GM19328 (cell line): Measurements from ENCODE around the gene LBX1.

Experiments
- ATAC-seq: cut with Tn5 transposase; IDR thresholded peaks from one replicate; pipeline ENCODE4 v1.9.1; 2021; ENCODE audit warnings: mild to moderate bottlenecking, moderate library complexity; ENCODE audit not compliant: unreplicated experiment

The LBX1 gene

GRCh38 chr10:101226491-101227428 lies 2.5 kb downstream of the LBX1 start:
- ATAC-seq = no peak

DNA sequence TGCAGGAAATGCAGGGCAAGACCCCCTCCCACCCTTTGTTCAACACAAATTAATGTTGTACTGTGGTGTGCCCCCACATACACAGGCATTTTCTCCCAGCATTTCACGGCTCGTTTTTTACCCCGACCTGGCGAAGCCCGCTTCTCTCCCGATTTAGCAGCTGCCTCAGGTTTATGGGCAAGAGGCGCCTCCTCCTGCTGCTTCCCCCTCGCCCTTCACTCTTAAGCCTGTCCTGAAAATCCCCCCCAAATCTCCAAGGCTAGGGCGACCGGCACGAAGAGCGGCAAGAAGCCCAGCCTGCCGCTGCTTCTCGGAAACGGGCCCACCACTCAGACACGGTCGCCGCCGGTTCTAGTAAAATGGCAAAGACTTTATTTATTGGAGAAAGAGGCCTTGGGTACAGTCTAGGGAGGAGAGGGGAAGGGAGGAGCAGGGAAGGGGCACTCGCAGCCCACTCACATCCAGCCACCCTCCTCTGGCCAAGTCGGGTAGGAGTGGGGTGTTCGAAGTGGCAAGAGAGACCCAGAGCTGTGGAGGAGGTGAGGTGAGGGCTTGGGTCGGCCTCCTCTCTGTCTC lies 3.3 kb downstream of the LBX1 start:
- ATAC-seq = no peak

DNA sequence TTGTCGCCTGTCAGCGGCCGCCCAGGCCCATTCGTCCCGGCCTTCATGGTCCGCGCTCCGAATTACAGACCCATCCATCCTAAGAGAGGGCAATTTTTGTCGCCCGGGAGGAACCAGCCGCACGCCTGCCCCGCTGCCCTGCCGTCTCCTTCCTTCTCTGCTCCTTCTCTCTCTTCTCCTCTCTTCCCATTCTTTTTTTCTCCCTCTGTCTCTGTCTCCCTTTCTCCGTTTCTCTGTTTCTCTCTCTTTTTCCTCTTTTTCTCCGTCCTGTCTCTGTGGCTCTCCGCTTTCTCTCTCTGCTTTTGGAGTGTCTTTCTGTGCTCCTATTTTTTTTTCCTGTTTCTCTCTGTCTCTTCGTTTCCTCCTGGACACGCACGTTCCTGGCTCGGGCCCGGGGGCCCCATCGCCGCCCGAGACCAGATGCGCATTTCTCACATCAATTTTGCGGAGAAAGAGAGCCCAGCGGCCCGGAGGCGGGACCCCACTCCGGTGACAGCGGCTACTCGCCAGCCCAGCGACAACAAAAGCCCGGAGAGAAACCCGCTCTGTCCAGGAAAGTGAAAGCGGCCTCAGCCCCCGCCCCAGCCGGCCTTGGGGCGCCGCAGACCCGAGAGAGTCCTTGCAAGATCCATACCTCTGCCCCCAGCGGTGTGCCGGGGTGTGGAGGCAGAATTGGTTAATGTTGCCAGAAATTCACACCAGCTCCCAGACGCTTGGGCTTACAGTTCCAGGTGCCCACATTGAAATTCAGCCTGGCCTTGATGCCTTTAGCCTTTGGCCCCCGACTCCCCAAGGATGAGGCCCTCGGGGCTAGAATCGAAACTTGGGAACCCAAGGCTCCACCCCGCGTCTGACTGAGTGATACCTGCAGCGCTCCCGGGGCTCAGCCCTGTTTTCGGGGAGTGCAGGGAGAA lies 4.1 kb downstream of the LBX1 start:
- no peak for ATAC-seq

DNA sequence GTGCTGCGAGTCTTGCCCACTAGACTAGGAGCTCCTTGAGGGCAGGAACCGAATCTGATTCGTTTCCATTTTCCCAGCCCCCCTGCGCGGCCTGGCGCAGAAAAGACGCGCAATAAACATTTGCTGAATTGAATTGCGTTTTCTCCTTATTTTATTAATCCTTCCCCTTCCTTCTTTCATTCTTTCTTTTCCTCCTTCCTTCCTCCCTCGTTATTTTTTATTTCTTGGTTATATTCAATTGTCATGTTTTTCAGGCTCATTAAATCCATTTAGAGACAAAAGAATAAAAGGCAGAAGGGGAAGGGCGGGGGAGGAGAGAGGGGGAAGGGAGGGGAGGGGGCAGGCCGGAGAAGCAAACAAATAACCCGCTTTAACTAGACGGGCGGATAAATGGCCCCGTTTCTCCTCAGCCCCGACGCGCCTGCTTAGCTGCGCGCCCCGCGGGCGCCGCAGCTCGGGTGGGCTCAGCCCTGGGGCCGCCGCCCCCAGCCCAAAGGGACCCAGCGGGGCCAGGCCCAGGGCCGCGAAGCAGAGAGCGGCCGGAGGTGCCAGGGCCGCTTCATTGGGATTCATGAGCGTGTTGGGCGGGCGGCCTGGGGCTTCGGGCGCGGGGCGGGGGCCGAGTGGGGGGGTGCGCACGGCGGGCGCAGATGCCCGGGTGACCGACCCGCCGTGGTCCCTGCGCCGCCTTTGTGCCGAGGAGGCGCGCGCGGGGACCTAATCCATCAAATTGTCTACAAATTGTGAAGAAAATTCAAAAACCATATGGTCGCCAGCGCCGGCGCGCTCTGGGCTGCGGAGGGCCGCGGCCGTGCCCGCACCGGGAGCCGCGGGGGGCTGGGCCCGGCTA lies 5.0 kb downstream of the LBX1 start:
- ATAC-seq = no peak

GRCh38 chr10:101223274-101224059 lies 5.8 kb downstream of the LBX1 start:
- ATAC-seq = no peak

GRCh38 chr10:101222683-101223273 lies 6.5 kb downstream of the LBX1 start:
- ATAC-seq = no peak

DNA sequence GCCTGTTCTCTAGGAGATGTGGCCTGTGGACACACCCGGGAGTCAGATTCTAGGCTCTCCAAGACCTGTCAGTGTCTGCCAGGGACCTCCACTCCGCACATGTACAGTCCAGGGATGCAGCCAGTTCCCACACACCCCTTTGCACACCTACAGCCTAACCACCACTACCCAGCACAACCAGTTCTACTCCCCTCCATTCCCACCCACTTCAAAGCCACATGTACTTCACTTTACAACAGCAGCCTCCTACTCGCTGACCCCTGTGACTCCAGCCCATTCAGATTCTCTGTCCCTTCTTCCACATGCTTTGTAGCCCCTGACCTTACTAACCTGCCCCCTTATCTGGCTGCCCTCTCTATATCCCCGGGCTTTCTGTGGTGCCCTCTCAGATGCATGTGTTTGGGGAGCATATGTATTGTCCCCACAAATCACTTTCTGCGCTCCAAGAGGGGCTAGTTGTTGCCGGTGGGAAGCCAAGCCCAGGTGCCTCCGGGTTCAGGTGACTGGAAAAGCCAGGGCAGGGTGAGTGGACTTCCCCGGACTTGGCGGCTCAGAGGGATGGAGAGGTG lies 7.2 kb downstream of the LBX1 start:
- ATAC-seq = no peak

- no peak for ATAC-seq
Measured at GRCh38 chr10:101221549-101221948, 7.7 kb downstream of the LBX1 start.

GRCh38 chr10:101219946-101220451 lies 9.3 kb downstream of the LBX1 start:
- ATAC-seq = no peak

DNA sequence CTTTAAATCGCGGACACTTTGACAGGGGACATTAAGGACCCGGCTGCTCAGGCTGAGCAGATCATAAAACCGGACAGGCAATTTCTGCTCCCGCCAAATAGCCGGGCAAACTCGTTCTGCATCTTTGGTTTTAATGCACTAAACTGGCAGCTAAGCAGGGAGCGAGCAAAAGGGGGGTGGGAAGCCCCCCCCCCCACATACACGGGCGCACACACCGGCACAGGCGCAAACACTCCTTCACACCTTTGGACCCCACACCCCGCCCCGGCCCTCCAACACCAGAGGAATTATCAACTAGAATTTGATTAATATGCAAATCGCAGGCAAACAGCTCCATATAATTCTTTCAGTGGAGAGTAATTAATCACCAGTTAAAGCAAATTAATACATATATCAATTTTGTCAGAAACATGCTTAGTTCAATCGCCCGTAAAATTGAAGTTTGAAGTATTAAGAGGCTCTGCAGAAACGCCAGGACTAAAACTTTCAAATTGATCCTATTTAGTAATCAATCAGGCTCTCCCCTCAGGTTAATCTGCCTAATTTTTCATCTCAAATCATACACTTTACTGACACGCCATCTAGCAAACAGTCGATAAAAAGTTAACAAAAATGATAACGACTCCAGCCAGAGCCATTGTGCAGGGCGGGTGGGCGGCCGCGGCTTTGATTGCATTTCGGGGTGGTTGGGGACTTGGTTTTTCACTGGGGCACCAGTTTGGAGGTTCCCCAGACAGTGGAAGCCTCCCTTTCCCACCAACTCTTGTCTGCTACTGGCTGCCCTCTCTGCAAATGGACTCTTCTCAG lies 9.9 kb downstream of the LBX1 start:
- ATAC-seq = no peak

DNA sequence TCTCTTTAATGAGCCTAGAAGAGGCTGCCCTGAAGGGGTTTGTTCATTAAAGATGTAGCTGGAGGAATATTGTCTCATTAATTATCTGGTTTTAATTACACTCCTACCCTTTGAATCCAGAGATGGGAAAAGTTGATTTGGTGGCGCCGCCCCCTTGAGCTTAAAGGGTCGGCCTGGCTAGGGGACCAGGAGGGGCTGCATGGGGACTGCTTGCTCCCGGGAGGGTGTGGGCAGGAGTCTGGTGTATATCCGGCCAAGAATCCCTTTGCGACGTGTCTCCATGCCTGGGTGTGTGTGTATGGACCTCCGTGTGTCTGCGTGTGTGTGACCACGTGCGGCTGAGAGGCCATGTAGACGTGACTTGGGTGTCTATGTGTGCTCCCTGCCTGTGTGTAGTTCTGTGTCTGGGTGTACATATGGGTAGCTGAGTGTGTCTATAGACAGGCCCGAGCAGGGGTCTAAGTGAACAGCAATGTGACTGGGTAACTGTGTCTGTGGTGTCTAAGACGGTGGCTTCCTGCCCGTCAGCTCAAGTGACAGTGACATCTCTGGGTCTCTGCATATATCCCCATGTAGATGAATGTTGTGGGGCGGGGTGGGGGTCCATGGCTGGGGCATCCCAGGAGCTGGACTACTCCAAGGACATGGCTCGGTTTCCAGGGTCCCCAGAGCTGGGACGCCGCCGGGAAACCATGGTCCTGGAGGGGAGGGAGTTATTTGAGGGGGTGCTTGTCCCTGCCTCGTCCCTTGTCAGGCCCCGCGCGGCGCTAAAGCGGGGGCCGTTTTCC lies 10.7 kb downstream of the LBX1 start:
- ATAC-seq = no peak

- ATAC-seq = no peak
Measured at GRCh38 chr10:101217450-101218281, 11.6 kb downstream of the LBX1 start.

DNA sequence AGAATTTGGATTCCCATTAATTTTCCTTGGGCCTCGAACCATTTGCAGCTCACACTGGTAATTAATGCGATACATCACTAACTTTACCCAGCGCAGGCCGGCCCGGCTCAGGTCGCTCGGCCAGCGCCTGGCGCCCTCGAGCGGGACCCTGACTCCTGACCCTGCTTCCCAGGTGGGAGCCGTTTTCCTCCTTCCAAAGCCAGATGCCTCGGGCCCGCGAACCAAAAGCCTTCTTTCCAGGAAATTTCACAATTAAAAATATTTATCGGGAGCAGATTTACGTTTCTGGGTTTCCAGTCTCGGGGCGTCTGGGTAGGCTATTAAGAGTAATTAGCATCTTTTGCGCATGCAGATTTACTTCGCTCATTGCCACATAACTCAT lies 12.2 kb downstream of the LBX1 start:
- no peak for ATAC-seq

- ATAC-seq = no peak
Measured at GRCh38 chr10:101216207-101217043, 12.8 kb downstream of the LBX1 start.
